Activated CD4-positive, alpha-beta T cell treated with anti-CD3 and anti-CD28 coated beads for 24 hours (primary cell): Measurements from ENCODE around the gene SLC16A9.

Source experiments
- DNase-seq, 2 donors: peaks; one replicate each; pipeline ENCODE4 v3.0.0-alpha.2; 2020; ENCODE audit warnings: low read depth in 2 of 2

SLC16A9 gene

DNA sequence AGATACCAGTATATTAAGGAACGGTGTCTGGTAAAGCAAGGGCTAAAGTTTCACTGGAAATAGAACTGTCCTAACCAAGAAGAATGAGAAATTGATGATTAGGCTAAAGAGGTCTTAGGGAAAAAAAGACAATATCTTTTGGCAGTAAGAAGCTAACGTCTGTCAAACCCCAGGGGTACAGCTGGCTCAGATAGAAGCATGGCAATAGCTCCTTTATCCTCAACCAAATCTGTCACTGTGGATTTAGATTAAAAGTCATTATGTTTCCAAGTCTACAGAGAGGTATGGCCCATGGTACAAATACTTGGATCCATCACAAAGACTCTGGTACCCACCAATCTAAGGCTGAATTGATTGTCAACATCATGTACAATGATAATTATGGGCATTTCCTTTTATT is 8.6 kb upstream of the SLC16A9 start:
- DNase-seq, result no peak

GRCh38 chr10:59713196-59713821 is 3.7 kb upstream of the SLC16A9 start:
- DNase-seq, result no peak

DNA sequence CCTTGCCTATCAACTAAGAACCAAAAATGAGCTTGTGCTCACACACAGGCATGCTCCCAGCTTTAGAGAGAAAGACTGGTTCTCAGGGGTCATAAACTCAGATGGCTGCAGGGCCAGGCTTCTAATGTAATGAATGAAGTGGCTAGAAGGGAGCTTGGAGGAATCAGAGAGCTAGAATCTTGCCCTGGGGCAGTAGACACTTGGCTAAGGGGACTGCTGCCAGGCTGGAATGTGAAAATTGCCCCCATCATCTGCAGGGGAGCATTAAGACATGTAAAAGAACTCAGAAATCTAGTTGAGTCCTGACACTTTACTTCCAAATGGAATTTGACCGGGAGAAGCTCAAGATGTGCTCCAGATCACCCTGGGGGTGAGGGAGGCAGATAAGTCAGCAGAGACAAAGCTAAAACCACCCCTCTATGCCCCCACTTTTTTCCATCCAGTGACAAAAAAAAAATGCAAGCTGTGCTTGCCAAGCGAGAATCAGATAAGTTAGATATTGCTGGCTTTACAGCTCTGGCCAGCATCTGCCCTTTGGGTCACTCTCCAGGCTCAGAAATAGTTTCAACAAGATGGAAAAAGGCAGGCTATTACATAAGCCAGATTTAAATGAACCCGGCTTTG is 2.3 kb upstream of the SLC16A9 start:
- DNase-seq, result no peak

- no peak for DNase-seq
These were observed 745 bp downstream of the SLC16A9 start for GRCh38 chr10:59708816-59709394.

DNA sequence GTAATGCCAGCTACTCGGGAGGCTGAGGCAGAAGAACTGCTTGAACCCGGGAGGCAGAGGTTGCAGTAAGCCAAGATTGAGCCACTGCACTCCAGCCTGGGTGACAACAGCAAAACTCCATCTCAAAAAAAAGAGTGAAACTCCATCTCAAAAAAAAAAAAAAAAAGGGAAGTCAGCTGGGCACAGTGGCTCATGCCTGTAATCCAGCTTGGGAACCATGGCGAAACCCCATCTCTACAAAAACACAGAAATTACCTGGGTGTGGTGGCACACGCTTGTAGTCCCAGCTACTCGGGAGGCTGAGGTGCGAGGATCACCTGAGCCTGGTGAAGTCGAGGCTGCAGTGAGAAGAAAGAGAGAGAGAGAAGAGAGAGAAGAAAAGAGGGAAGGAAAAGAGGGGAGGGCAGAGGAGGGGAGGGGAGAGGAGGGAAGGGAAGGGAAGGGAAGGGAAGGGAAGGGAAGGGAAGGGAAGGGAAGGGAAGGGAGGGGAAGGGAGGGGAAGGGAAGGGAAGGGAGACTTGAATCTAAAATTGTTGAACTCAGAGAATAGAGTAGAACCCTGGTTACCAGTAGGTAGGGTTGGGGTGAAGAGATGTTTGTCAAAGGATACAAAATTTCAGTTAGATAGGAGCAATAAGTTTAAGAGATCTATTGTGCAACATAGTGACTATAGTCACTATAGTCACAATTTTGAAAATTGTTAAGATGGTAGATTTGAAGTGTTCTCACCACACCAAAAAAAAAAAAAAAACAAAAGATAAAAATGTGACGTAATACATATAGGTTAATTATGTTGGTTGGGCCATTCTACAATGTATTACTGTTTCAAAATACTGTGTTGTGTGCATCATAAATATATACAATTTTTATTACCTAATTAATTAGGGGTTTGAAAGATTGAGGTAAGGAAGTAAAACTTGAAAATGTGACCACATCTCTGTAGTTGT is 2.5 kb downstream of the SLC16A9 start:
- no peak for DNase-seq

DNA sequence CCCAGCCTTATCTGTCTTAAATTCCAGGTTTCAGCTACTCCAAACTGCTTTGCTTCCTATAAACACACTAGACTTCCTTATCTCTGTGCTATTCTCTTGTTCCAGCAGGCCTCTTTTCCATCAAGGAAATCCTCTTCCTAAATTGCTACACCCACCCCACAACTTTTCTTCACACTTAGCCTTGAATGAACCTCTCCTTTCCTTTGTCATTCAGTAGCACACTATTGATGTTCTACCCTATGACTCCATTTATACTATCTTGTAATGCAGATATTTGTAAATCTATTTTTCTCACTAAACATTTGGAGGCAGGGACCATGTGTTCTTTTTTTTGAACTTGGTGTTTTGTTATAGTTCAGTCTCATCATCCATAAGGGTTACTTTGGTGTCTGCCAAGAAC is 3.7 kb downstream of the SLC16A9 start:
- no peak for DNase-seq

DNA sequence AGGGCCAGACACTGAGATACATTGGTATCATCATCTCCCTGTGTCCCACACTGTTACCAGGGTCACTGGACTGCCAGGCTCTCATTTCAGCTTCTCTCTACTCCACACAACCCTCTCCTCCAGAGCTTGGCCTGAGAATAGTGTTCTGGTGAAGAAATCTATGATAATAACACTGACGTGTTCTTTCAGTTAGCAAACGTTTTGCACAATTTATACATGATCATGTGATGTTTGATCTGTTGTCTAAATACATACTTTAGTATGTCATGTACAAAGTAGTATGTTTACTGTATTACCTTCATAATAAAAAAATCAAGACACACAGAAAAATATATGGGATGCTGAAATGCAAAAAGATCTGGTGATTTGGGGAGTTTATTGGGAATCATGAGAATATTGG is 5.0 kb downstream of the SLC16A9 start:
- DNase-seq, result no peak

GRCh38 chr10:59702347-59702746 is 7.3 kb downstream of the SLC16A9 start:
- no peak for DNase-seq

DNA sequence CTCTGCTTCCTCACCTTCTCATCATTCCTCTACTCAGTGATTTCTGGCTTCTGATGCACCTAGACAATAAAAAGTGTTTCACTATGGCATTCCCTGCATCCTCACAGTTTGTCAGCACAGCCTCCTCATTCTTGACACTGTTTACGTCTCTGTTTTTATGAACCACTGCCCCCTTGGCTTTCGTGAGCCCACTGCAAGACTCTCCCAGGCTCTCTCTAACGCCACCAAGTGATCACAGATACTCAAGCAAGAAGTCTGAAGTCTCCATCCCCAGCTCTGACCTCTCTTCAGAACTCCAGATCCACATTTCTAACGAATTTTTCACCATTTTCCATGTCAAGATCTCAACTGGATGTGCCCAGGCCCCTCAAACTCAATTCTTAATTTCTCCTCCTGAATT is 8.9 kb downstream of the SLC16A9 start:
- DNase-seq, result no peak

- DNase-seq, result no peak
These were observed 11.3 kb downstream of the SLC16A9 start for GRCh38 chr10:59698326-59698725.

- DNase-seq, result no peak
These were observed 14.0 kb downstream of the SLC16A9 start for GRCh38 chr10:59695637-59696036.

- DNase-seq, result no peak
These were observed 14.7 kb downstream of the SLC16A9 start for GRCh38 chr10:59694936-59695335.

GRCh38 chr10:59692113-59692512 is 17.5 kb downstream of the SLC16A9 start:
- no peak for DNase-seq

DNA sequence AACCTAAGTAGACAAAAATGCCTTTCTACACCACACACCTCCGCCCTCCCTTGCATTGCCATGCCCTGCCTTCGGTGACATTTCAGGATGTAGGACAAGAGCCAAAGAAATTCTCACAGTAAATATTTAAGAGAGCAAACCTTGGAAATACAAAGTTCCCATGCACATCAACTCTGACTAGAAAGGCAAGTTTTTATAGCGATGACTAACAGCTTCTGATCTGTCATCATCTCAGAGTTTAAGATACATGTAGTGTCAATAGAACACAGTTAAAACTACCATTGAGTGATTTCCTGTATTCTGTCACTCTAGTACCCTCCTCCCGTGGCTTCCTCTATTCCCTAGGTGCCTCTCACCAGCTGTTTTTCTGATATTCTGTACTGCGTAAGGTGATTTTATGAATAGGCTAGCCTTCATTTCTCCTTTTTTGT is 20.7 kb downstream of the SLC16A9 start:
- DNase-seq, result no peak

GRCh38 chr10:59687657-59688056 is 22.0 kb downstream of the SLC16A9 start:
- DNase-seq, result no peak

DNA sequence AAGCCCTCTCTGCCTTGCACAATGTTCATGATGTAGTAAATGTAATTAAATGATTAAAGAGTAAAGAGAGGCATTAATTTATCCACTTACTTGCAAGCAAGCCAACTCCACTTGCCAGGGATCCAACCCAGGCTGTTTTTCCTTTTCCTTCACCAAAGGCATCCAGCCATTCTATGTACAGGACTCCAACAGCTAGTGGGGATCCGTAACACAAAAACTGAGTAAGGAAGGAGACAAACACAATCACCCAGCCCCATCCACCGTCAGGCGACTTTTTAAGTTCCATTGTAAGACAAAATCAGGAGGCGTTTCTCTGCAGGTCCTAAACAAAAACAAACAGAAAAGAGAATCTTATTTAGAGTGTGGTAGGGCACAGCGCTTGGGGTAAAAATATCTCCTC is 25.6 kb downstream of the SLC16A9 start:
- no peak for DNase-seq

DNA sequence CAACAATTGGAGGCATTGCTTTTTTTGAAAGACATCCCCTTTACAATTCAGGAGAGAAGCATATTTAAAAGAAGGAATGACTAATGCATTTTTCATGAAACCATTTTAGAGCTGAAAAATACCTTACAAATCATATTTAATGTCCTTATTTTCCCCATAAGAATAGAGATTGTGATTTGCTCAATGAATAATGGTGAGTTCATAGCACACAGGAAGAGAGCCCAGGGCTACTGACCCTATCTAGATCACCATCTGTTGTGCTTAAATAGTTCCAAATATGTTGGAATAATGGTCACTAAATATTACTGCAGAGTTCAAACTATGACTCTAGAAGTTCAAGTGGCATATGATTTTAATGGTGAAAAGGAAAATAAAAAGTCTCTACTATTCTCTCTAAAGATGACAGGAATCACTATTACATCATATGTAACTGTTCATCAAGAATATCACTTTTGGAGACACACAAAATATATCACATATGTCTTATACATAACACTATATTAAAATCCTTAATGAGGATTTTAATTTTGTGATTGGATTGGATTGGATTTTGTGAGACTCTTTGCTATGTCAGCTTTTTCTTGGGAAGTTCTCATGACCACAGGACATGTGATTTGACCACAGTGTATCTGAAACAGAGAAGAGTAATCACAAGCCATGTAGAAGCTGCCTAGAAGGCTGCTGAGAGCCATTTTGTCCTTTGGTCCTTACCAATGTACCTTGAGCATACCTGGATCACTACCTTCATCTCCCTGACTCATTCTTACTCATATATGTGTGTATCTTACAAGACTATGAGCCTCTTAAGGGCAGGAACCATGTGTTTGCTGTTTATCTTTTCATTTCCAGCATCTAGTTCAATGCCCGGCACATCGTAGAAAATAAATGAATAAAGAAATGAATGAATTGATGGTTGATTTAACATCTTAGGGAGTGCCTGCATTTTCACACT is 26.4 kb downstream of the SLC16A9 start:
- DNase-seq, result no peak

DNA sequence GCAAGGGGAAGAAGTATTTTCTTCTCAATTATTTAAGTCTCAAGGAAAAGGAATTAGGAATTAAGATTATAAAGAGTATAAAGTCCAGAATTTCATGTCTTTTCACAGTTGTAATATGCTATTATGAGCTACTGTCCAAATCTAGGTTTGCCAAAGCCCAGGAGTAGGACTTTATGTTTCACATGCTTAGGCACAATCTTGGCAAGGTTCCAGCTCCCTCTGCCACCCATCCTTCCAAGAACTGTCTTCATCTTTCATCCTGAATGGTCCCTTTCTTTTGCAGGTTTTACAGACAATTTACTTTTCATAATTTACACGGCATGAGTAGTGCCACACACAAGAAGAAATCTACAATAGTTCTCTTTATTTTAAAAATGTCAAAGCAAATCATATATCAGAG is 29.5 kb downstream of the SLC16A9 start:
- no peak for DNase-seq

DNA sequence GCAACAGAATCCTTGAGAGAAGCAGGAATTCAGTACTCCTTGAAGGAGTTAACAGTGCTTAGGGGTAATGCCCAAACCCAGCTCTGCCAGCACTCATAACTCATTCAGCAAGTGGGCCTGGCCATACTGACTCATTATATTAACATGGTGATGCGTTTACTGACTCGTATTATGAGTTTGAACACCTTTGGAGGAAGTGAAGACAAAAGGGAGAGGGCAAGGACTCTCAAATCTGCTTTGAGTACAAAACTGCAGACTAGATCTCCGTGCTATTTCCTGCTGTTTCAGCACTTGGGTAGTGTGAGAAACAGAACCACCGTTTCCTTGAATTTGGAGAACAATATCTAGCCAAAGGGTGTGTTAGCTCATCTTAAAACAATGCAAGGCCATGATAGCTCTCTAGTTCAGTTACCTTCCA is 30.8 kb downstream of the SLC16A9 start:
- no peak for DNase-seq

- no peak for DNase-seq
These were observed 32.3 kb downstream of the SLC16A9 start for GRCh38 chr10:59677253-59677831.

DNA sequence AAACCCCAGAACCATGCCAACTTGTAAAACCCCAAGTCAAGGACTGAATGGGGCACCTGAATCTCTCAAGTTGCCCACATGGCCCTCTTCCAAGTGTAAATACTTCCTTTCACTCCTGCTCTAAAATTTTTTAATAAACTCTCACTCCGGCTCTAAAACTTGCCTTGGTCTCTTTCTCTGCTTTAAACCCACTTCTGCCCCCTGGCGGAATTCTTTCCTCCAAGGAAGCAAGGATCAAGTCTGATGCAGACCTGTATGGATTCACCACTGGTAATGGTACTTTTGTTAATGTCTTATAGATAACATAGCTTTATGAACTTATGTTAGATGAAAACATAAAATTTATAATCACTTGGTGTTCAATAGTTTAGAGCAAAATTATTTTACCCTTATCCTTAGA is 33.8 kb downstream of the SLC16A9 start:
- no peak for DNase-seq
